Epithelial cell of esophagus (primary cell): Measurements from ENCODE around the gene TENT5C.

Experiments used
- DNase-seq: peaks from one replicate; pipeline ENCODE4 v3.0.0; 2010; ENCODE audit warnings: low read depth
- H3K4me3 ChIP-seq: 2 replicates; pipeline ENCODE4 v1.5.1; 2011; ENCODE audit warnings: mild to moderate bottlenecking, low read length, control low read depth
- TF ChIP-seq, protein P1 (sequence below): IDR thresholded peaks from 2 replicates; pipeline ENCODE4 v1.5.1; 2011; ENCODE audit warnings: low read depth, mild to moderate bottlenecking, low read length, control low read depth, inconsistent platforms; ENCODE audit not compliant: insufficient read depth; ENCODE audit errors: missing control alignments

TENT5C gene

DNA sequence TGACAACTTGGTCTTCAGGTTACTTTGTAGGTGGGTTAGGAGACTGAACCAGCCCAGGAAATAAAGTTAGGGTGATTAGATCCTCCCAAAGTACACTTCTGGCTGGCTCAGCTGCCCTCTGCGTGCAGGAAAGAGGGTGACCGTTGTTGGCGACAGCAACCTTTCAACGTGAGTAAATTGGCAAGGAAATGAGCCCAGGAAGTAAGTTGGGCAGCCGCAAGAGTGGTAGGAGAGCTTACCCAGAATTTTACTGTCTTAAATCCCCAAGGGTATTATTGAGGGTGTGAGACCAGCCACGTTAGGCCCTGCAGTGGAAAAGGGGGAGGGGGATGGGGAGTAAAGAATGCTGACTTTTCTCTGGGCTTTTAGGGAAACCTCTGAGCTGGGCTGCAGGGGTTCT is 1.6 kb downstream of the TENT5C start:
- peak; percentile 13 for DNase-seq
- H3K4me3 ChIP-seq, result peak overlapping the region; percentile 72
- TF ChIP-seq, protein P1, sequence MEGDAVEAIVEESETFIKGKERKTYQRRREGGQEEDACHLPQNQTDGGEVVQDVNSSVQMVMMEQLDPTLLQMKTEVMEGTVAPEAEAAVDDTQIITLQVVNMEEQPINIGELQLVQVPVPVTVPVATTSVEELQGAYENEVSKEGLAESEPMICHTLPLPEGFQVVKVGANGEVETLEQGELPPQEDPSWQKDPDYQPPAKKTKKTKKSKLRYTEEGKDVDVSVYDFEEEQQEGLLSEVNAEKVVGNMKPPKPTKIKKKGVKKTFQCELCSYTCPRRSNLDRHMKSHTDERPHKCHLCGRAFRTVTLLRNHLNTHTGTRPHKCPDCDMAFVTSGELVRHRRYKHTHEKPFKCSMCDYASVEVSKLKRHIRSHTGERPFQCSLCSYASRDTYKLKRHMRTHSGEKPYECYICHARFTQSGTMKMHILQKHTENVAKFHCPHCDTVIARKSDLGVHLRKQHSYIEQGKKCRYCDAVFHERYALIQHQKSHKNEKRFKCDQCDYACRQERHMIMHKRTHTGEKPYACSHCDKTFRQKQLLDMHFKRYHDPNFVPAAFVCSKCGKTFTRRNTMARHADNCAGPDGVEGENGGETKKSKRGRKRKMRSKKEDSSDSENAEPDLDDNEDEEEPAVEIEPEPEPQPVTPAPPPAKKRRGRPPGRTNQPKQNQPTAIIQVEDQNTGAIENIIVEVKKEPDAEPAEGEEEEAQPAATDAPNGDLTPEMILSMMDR, result no peak

DNA sequence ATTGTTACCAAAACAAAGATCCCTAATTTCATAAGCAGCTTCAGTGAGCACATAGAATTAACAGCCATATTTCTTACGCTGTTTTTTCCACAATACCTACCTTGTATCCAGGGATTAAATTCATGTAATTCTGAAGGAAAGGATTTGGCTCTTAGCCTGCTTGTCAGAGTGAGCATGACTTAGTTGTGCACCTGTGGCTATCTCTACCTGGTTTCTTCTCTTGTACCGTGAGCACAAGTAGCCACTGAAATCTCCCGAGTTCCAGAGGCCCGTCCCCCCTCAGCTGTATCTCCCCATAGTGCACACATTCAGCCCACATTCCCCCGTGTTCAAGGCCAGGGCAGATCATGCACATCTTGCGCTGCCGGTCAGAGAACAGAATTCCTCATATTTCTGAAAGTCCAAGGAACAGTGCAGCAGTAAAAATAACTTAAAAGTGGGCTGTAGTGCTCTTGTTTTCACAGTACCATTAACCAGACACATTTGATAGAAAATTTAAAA is 2.3 kb downstream of the TENT5C start:
- TF ChIP-seq, protein P1, result no peak
- no peak overlapping the region for H3K4me3 ChIP-seq
- no peak for DNase-seq

DNA sequence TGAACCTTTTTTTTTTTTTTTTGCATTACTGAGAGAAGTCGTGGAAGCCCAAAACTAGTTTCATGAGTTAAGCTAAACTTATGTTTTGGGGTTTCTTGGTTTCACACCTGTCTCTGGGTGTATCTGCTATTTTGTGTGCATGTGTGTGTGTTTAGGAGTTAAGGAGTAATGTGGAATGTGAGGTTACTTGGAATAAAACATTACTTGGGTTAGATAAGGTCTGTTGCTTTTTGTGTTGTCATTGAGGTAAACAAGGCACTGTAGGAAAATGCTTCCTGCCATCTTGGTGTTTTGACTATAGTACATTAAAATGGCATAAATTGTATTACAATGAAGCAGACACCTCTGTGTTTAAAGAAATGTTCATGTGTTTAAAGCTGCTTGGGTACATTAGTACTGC is 2.9 kb downstream of the TENT5C start:
- DNase-seq, result no peak
- TF ChIP-seq, protein P1, result no peak
- H3K4me3 ChIP-seq, result no peak overlapping the region

DNA sequence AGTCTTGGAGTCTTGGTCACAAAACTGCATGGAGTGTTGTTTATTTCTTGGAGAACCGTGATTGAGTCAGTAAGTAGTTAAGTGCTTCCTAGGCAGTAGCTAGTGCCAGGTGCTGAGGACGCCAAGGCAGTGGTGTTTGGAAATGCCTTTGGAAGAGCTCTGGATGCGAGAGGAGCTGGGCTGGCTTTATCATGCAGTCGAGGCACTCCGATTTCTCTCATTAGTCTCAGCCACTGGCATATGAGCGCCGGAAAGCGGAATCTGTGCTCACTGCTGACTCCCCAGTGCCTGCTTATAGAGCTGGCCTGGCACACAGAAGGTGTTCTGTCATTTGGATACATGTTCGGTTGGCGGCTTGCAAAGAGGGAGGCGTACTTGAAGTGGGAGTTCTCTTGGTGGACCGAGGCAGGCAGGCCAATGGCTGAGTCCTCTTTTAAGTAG is 3.6 kb downstream of the TENT5C start:
- TF ChIP-seq, protein P1, result no peak
- H3K4me3 ChIP-seq, result no peak overlapping the region
- DNase-seq, result no peak

DNA sequence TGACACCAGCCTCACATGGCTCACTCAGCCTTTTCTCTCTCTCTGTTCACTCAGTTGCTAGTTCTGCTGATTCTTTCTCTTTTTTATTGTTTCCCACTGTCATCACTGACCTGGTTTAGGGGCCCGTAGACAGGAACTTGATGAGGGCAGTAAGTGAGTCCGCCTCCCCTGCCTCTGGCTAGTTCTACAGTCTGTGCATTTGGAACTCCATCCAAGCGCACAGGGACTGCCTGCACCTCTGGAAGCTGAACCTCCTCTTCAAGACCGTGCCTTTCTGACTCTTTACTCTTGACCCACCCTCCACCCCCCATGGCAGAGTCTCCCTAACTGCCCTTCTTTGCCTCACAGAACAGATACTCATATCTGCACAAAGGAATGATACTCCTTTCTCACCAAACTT is 4.2 kb downstream of the TENT5C start:
- TF ChIP-seq, protein P1, result no peak
- no peak overlapping the region for H3K4me3 ChIP-seq
- no peak for DNase-seq

DNA sequence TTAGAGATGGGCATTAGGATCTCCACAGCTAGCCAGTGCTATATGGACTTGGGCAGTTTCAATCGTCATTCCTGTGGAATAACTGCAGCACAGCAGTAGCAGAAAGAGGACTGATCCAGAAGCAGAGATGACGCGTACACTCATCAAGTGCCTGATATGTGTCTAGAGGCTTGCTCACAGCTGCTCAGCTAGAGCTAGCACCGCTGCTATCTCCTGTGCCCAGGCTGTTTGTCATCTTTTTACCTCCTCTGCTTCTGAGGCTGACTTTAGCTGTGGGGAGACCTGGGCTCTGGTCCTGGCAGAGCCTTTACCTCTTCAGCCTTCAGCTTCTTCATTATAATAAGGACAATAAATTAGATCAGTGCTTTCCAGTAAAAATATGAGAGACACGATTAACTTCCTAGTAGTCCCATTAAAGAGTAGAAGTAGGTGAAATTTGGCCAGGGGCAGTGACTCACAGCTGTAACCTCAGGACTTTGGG is 5.3 kb downstream of the TENT5C start:
- TF ChIP-seq, protein P1, result no peak
- H3K4me3 ChIP-seq, result no peak overlapping the region
- no peak for DNase-seq

DNA sequence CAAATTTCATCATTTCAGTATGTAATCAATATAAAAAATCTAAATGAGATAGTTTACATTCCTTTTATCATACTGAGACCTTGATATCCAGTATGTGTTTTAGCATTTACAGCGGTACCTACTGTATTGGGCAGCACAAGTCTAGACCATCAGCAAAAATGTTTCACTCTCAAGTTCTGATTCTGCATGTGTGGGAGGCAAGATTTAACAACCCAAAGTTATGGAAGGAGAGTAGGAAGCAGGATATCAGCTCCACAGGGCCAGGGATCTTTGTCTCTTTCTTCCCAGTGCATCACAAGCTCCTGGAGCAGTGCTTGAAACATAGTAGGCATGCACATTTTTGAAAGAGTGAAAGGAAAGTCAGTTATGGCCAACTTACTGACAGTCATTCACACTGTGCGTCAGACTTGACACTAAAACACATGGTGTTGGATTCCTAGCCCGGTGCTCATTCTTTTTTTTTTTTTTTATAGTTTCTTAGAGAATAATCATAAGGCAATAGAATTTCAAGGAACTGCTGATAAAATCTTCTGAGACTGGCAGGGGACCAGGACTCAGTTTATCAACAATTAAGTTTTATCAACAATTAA is 6.1 kb downstream of the TENT5C start:
- no peak for DNase-seq

More for the DNA sequence above, 6.1 kb downstream of the TENT5C start:
- TF ChIP-seq, protein P1, result no peak
- H3K4me3 ChIP-seq, result no peak overlapping the region
